ENCODE data around the gene SAMD14. TPM values are rescaled to one million over a fixed set of nuclear protein-coding genes. Genes with fewer than 3 reads are reported as not detected.

Gene SAMD14
- total RNA-seq, 4 donors from 2014 or later, result 0.04 to 3.8 (median 0.31) TPM; not detected in 1

- Histone ChIP-seq H3K27ac (peak overlapping the region; percentile 29 to 95 (median 95)), H3K36me3 (peaks cover 0 to 44% of the 10 kb centered on the region in 2 donors), H3K9me3 (no peaks in the 10 kb centered on the region), H3K4me1 (peaks cover 40 to 45% of the 10 kb centered on the region in 2 donors), H3K27me3 (no peaks in the 10 kb centered on the region), H3K4me3 (no peak overlapping the region)
- DNase-seq (no peak), ATAC-seq (no peak)
- intact Hi-C loops (cut with DNase I; ENCODE audit: low total_unique reads), result no loop called here
- TF ChIP-seq POLR2A (IDR thresholded peaks at IDR 0.05), result no peak
- TF ChIP-seq CTCF (IDR thresholded peaks at IDR 0.05 in 4 of 5, conservative IDR thresholded peaks at IDR 0.05 in 1 of 5), result no peak
- in situ Hi-C loops (cut with MboI; ENCODE audit: low sequenced_read_pairs in 4 of 4), result no loop called here
These were observed 5.5 kb upstream of the SAMD14 start for GRCh38 chr17:50135316-50136095.

- DNase-seq, result no peak
- TF ChIP-seq POLR2A (IDR thresholded peaks at IDR 0.05), result no peak
- no peak for TF ChIP-seq CTCF (IDR thresholded peaks at IDR 0.05 in 4 of 5, conservative IDR thresholded peaks at IDR 0.05 in 1 of 5)
- Histone ChIP-seq H3K27me3 (no peaks in the 10 kb centered on the region), H3K4me1 (peaks cover 36 to 43% of the 10 kb centered on the region in 2 donors), H3K36me3 (peaks cover 0 to 38% of the 10 kb centered on the region in 2 donors), H3K4me3 (no peak overlapping the region), H3K27ac (peak overlapping the region; percentile 89 to 95 (median 95)), H3K9me3 (no peaks in the 10 kb centered on the region)
- in situ Hi-C loops (cut with MboI; ENCODE audit: low sequenced_read_pairs in 4 of 4) (no loop called here), intact Hi-C loops (cut with DNase I; ENCODE audit: low total_unique reads) (loop anchor here (5.0 kb wide), 1 partner anchor 33 kb away; the partner anchor contains the start of gene SGCA)
- ATAC-seq, result no peak
These were observed 4.5 kb upstream of the SAMD14 start for GRCh38 chr17:50134206-50135110.

GRCh38 chr17:50133769-50134099 lies 3.8 kb upstream of the SAMD14 start:
- Histone ChIP-seq H3K27me3 (peaks cover 0 to 2% (median 0%) of the 10 kb centered on the region in 3 donors), H3K9me3 (no peaks in the 10 kb centered on the region), H3K27ac (peak overlapping the region; percentile 89 to 95 (median 95)), H3K36me3 (peaks cover 0 to 31% of the 10 kb centered on the region in 2 donors), H3K4me1 (peaks cover 35 to 47% of the 10 kb centered on the region in 2 donors), H3K4me3 (no peak overlapping the region)
- intact Hi-C loops (cut with DNase I; ENCODE audit: low total_unique reads), result loop anchor here (2.0 to 5.0 kb wide), 3 partner anchors 21 to 39 kb away; partner anchors contain the start of genes PDK2 and SGCA
- in situ Hi-C loops (cut with MboI; ENCODE audit: low sequenced_read_pairs in 4 of 4), result no loop called here
- no peak for TF ChIP-seq CTCF (IDR thresholded peaks at IDR 0.05 in 4 of 5, conservative IDR thresholded peaks at IDR 0.05 in 1 of 5)
- no peak for TF ChIP-seq POLR2A (IDR thresholded peaks at IDR 0.05)
- ATAC-seq (peak in 1 of 2 donors; percentile 8), DNase-seq (no peak)

- in situ Hi-C loops (cut with MboI; ENCODE audit: low sequenced_read_pairs in 4 of 4) (no loop called here), intact Hi-C loops (cut with DNase I; ENCODE audit: low total_unique reads) (loop anchor here (2.0 to 5.0 kb wide), 3 partner anchors 20 to 38 kb away; partner anchors contain the start of genes PDK2 and SGCA)
- Histone ChIP-seq H3K36me3 (peaks cover 0 to 25% of the 10 kb centered on the region in 2 donors), H3K27ac (peak overlapping the region; percentile 89 to 95 (median 95)), H3K4me1 (peaks cover 35 to 47% of the 10 kb centered on the region in 2 donors), H3K9me3 (no peaks in the 10 kb centered on the region), H3K4me3 (no peak overlapping the region), H3K27me3 (peaks cover 0 to 4% (median 0%) of the 10 kb centered on the region in 3 donors)
- peak; percentile 81 to 90 for DNase-seq
- TF ChIP-seq POLR2A (IDR thresholded peaks at IDR 0.05) (no peak), CTCF (IDR thresholded peaks at IDR 0.05 in 4 of 5, conservative IDR thresholded peaks at IDR 0.05 in 1 of 5) (no peak)
- ATAC-seq, result peak; percentile 89 to 93
These were observed 3.2 kb upstream of the SAMD14 start for GRCh38 chr17:50133028-50133768.
